PC-9 (cell line): ENCODE data around the gene CAPN13. TPM values are rescaled to one million over a fixed set of nuclear protein-coding genes. Genes with fewer than 3 reads are reported as not detected.
A peak's percentile ranks its signal among the peaks of the same experiment; 100 is the strongest.

Experiments
- BruUV-seq: library from RNA; stranded (reverse); fragments of 400-500 nt; replicated peaks from 2 replicates; lab custom pipeline; 2021; lab: Mats Ljungman, UMichigan
- CTCF ChIA-PET: fragments of 300-600 bp; sonication (Branson Sonifier 250); formaldehyde crosslinking; loops from one replicate; lab custom pipeline; 2022; ENCODE audit warnings: antibody characterized with exemption; lab: Charles Lee
- POLR2A ChIA-PET: fragments of 300-600 bp; sonication (Branson Sonifier 250); formaldehyde crosslinking; loops from one replicate; lab custom pipeline; 2022; ENCODE audit warnings: antibody characterized with exemption; ENCODE audit not compliant: unreplicated experiment; lab: Charles Lee
- DNase-seq, 2 experiments: peaks; one replicate each; pipeline versions ENCODE4 v3.0.0 to v3.0.0-alpha.2; 2015 to 2022; ENCODE audit warnings: mixed read lengths in 1 of 2
- H2AFZ ChIP-seq: fragments of 200-600 bp; sonication (generic); 2 replicates; pipeline ENCODE4 v1.8.1; 2017; ENCODE audit warnings: antibody characterized with exemption
- H3F3A ChIP-seq: fragments of 200-600 bp; sonication (generic); 2 replicates; pipeline ENCODE4 v1.8.1; 2017; ENCODE audit warnings: antibody characterized with exemption, mild to moderate bottlenecking, low read depth; ENCODE audit not compliant: insufficient read depth
- H3K27ac ChIP-seq: fragments of 200-600 bp; sonication (generic); 2 replicates; pipeline ENCODE4 v1.6.1; 2016; ENCODE audit warnings: mixed run types
- H3K27me3 ChIP-seq: fragments of 200-600 bp; sonication (generic); 2 replicates; pipeline ENCODE4 v1.6.1; 2016; ENCODE audit warnings: low read depth, mixed run types; ENCODE audit not compliant: insufficient read depth
- H3K36me3 ChIP-seq: fragments of 200-600 bp; sonication (generic); 2 replicates; pipeline ENCODE4 v1.6.1; 2016; ENCODE audit warnings: low read depth, mixed run types
- H3K4me1 ChIP-seq: fragments of 200-600 bp; sonication (generic); replicated peaks from 2 replicates; pipeline ENCODE4 v1.6.1; 2016; ENCODE audit warnings: mixed run types; ENCODE audit not compliant: insufficient read depth
- H3K4me2 ChIP-seq: fragments of 200-600 bp; sonication (generic); 2 replicates; pipeline ENCODE4 v1.6.1; 2017; ENCODE audit warnings: mixed run types
- H3K4me3 ChIP-seq: fragments of 200-600 bp; sonication (generic); 2 replicates; pipeline ENCODE4 v1.6.1; 2016; ENCODE audit warnings: mixed run types
- H3K79me2 ChIP-seq: fragments of 200-600 bp; sonication (generic); 2 replicates; pipeline ENCODE4 v1.6.1; 2017; ENCODE audit warnings: low read depth, mixed run types
- H3K9me2 ChIP-seq: fragments of 200-600 bp; sonication (generic); 2 replicates; pipeline ENCODE4 v1.8.1; 2017; ENCODE audit warnings: mild to moderate bottlenecking; ENCODE audit not compliant: insufficient read depth
- H3K9me3 ChIP-seq: fragments of 200-600 bp; sonication (generic); 2 replicates; pipeline ENCODE4 v1.8.1; 2016; ENCODE audit warnings: low read depth; ENCODE audit not compliant: insufficient read depth
- H4K20me1 ChIP-seq: fragments of 200-600 bp; sonication (generic); 2 replicates; pipeline ENCODE4 v1.8.1; 2017; ENCODE audit not compliant: insufficient read depth
- EZH2 ChIP-seq: fragments of 200-600 bp; sonication (generic); IDR thresholded peaks from 2 replicates; pipeline ENCODE4 v1.8.0; 2017; ENCODE audit warnings: antibody characterized with exemption, low read depth
- intact Hi-C: fragments of 100-400 bp; cut with micrococcal nuclease; formaldehyde crosslinking; loops from one replicate; pipeline ENCODE4 v1.10.0; 2022; ENCODE audit not compliant: unreplicated experiment
- total RNA-seq: library from RNA; stranded (reverse); gene quantifications from 2 replicates; pipeline ENCODE4 v1.2.3, GENCODE V29; 2021
- TF ChIP-seq, protein P1 (sequence below): fragments of 200-600 bp; sonication (generic); conservative IDR thresholded peaks from 2 replicates; pipeline ENCODE4 v1.6.1; 2017; ENCODE audit warnings: mixed run types, antibody characterized with exemption, mild to moderate bottlenecking, moderate library complexity

The CAPN13 gene
- total RNA-seq, 1 experiment from 2014 or later, result 1.5 TPM

DNA sequence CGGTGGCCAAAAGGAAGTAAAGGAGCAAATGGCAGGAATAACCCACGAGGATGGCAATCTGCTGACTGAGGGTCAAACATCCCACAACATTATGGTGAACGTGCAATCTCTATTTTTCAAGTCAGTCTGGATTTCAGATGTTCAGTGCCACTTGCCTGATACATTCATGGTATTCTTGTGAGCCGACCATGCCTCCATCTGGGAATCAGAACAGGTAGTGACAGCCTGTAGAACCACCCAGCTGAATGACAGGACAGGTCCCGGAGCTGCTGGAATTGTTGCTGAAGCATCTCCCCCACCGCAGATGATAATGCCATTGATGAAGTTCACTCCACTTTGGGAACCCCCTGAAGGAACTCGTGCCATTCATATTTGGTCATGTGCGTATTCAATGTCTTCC, 123.2 kb downstream of the CAPN13 start:
- H3F3A ChIP-seq, result no peaks in the 10 kb centered on the region
- H3K27ac ChIP-seq, result no peak overlapping the region
- H3K79me2 ChIP-seq, result no peaks in the 10 kb centered on the region
- H3K9me3 ChIP-seq, result no peaks in the 10 kb centered on the region
- H3K4me1 ChIP-seq, result no peaks in the 10 kb centered on the region
- H4K20me1 ChIP-seq, result no peaks in the 10 kb centered on the region
- H3K27me3 ChIP-seq, result no peaks in the 10 kb centered on the region
- DNase-seq, result no peak
- no TSS peak for BruUV-seq
- H3K9me2 ChIP-seq, result no peaks in the 10 kb centered on the region
- TF ChIP-seq EZH2, result no peak
- ChIA-PET POLR2A (no interaction called here), CTCF (no interaction called here)
- intact Hi-C loops, result no loop called here
- H3K4me3 ChIP-seq, result no peak overlapping the region
- no peak overlapping the region for H2AFZ ChIP-seq
- no peak overlapping the region for H3K4me2 ChIP-seq
- H3K36me3 ChIP-seq, result no peaks in the 10 kb centered on the region

DNA sequence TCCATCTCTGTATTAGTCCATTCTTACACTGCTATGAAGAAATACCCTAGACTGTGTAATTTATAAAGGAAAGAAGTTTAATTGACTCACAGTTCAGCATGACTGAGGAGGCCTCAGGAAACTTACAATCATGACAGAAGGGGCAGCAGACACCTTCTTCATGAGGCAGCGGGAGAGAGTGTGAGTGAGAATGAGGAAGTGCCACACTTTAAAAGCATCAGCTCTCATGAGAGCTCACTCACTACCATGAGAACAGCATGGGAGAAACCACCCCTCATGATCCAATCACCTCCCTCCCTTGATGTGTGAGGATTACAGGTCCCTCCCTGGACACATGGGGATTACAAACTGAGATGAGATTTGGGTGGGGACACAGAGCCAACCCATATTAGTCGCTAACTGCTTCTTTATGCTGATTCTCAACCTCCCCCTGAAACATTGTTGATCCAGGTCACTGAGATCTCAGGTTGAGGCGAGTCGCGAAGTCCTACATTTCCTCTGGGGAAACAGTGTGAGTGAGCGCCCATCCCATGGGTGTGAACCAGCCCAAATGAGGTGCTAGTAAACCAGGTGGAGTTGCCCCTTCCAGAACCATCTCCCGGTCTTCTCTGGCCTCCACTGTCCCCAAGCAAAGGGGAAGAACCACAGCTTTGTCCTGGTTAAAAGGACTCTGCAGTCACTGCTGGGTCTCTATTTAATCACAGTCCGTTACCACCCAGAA, 123.8 kb downstream of the CAPN13 start:
- TF ChIP-seq, protein P1, sequence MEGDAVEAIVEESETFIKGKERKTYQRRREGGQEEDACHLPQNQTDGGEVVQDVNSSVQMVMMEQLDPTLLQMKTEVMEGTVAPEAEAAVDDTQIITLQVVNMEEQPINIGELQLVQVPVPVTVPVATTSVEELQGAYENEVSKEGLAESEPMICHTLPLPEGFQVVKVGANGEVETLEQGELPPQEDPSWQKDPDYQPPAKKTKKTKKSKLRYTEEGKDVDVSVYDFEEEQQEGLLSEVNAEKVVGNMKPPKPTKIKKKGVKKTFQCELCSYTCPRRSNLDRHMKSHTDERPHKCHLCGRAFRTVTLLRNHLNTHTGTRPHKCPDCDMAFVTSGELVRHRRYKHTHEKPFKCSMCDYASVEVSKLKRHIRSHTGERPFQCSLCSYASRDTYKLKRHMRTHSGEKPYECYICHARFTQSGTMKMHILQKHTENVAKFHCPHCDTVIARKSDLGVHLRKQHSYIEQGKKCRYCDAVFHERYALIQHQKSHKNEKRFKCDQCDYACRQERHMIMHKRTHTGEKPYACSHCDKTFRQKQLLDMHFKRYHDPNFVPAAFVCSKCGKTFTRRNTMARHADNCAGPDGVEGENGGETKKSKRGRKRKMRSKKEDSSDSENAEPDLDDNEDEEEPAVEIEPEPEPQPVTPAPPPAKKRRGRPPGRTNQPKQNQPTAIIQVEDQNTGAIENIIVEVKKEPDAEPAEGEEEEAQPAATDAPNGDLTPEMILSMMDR, result no peak
- TF ChIP-seq EZH2, result no peak
- H3K4me1 ChIP-seq, result no peaks in the 10 kb centered on the region
- no peaks in the 10 kb centered on the region for H3K9me3 ChIP-seq
- no peaks in the 10 kb centered on the region for H3K36me3 ChIP-seq
- no peak overlapping the region for H3K4me2 ChIP-seq
- BruUV-seq, result no TSS peak
- ChIA-PET POLR2A (no interaction called here), CTCF (no interaction called here)
- no peaks in the 10 kb centered on the region for H3K27me3 ChIP-seq
- no peaks in the 10 kb centered on the region for H3K79me2 ChIP-seq
- H3K4me3 ChIP-seq, result no peak overlapping the region
- H4K20me1 ChIP-seq, result no peaks in the 10 kb centered on the region
- no peak overlapping the region for H3K27ac ChIP-seq
- no peaks in the 10 kb centered on the region for H3F3A ChIP-seq
- DNase-seq, result peak in 1 of 2 experiments; percentile 31
- intact Hi-C loops, result no loop called here
- H3K9me2 ChIP-seq, result no peaks in the 10 kb centered on the region
- no peak overlapping the region for H2AFZ ChIP-seq

GRCh38 chr2:30681022-30681421, 126.2 kb downstream of the CAPN13 start:
- no peak for TF ChIP-seq EZH2
- TF ChIP-seq, protein P1, result no peak
- H3F3A ChIP-seq, result no peaks in the 10 kb centered on the region
- intact Hi-C loops, result no loop called here
- no peak overlapping the region for H3K4me3 ChIP-seq
- no TSS peak for BruUV-seq
- H2AFZ ChIP-seq, result no peak overlapping the region
- DNase-seq, result no peak
- H4K20me1 ChIP-seq, result no peaks in the 10 kb centered on the region
- H3K27ac ChIP-seq, result no peak overlapping the region
- no peak overlapping the region for H3K4me2 ChIP-seq
- ChIA-PET CTCF (no interaction called here), POLR2A (no interaction called here)
- no peaks in the 10 kb centered on the region for H3K9me2 ChIP-seq
- no peaks in the 10 kb centered on the region for H3K36me3 ChIP-seq
- no peaks in the 10 kb centered on the region for H3K9me3 ChIP-seq
- H3K79me2 ChIP-seq, result no peaks in the 10 kb centered on the region
- H3K4me1 ChIP-seq, result no peaks in the 10 kb centered on the region
- H3K27me3 ChIP-seq, result no peaks in the 10 kb centered on the region

- intact Hi-C loops, result no loop called here
- Histone ChIP-seq H3K27me3 (no peaks in the 10 kb centered on the region), H3K36me3 (no peaks in the 10 kb centered on the region), H3K4me3 (no peak overlapping the region), H3K4me1 (no peaks in the 10 kb centered on the region), H4K20me1 (no peaks in the 10 kb centered on the region), H3K79me2 (no peaks in the 10 kb centered on the region), H3K9me2 (no peaks in the 10 kb centered on the region), H3K4me2 (no peak overlapping the region), H3K9me3 (no peaks in the 10 kb centered on the region), H2AFZ (no peak overlapping the region), H3K27ac (no peak overlapping the region), H3F3A (no peaks in the 10 kb centered on the region)
- TF ChIP-seq EZH2, result no peak
- TF ChIP-seq, protein P1, result no peak
- CTCF ChIA-PET, result no interaction called here
- POLR2A ChIA-PET, result no interaction called here
- DNase-seq, result no peak
- no TSS peak for BruUV-seq
Observed at GRCh38 chr2:30680121-30680520, 127.1 kb downstream of the CAPN13 start.
